CD1c-positive myeloid dendritic cell (primary cell): Measurements from ENCODE around the gene LRP8.

Source experiments
- DNase-seq: peaks from one replicate; pipeline ENCODE4 v3.0.0-alpha.2; 2016; ENCODE audit errors: extremely low spot score

The LRP8 gene

DNA sequence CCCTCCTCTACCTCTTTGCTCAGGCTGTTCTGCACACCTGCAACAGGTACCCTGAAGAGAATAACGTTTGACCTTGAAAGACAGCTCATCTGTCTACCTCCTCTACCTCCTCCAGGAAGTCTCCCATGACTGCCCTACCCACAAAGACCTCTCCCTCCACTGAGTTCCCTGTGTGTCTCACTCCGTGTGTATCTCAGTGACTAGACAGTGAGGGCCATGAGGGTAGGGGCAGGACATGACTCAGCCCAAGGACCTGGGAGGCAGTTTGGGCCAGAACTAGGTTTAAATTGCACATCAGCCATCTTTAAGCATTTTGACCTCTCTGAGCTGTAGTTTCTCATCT, 32.0 kb upstream of the LRP8 start:
- no peak for DNase-seq

DNA sequence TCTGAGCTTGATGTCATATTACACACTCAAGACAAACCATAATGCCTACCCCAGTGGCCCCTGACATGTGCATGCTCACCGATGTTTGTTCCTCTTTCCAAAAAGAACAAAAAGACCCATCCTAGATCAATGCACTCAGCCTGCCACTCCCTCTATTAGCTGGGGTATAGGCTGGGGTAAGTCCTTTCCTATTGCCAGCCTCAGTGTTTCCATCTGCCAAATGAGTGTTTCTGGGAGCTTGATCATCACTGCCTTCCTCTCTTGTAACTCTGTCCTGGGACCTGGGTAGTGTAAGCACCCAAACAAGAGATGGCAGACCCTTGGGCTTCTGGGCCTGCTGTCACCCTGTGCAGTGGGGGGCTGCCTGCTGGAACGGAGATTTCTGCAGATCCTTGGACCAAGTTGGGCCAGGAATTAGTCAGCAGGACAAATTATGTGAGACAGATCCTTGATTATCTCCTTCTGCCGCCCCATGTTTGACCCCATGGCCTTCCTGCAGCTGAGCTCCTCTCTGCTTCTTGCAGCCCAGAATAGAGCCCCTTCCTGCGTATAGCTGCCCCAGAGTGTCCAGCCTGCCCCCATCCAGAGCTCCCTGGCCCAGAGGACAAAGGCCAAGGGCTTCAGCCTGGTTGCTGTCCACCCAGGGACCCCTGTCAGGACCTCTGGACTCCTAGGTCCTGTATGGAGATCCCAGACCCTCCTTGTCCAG, 31.5 kb upstream of the LRP8 start:
- no peak for DNase-seq

DNA sequence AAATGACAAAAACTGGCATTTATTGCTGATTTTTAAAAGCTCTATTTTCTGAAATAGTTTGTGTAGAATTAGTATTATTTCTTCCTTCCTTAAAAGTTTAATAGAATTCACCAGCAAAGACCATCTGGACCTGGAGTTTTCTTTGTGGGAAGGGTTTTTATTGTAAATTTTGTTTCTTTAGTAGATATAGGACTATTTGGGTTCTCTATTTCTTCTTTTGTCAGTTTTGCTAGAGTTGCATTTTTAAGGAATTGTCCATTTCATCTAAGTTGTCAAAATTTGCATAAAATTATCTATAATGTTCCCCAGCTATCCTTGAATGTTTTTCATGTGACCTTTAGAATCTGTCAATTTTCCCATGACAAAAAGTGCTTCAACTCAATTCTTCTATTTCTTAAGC, 28.8 kb upstream of the LRP8 start:
- no peak for DNase-seq

DNA sequence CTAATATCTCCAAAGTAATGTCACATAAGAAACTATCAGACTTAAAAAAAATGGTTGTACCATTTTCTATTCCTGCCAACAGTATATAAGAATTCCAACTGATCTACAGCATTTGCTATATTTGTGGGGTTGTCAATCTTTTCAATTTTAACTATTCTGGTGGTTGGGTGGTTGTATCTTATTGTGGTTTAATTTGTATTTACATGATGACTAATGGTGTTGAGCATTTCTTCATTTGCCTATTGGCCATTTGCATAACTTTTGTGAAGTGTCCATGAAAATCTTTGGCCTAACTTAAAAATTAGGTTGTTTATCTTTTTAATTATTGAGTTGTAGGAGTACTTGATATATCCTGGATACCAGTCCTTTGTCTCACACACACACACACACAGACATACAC, 26.2 kb upstream of the LRP8 start:
- no peak for DNase-seq

DNA sequence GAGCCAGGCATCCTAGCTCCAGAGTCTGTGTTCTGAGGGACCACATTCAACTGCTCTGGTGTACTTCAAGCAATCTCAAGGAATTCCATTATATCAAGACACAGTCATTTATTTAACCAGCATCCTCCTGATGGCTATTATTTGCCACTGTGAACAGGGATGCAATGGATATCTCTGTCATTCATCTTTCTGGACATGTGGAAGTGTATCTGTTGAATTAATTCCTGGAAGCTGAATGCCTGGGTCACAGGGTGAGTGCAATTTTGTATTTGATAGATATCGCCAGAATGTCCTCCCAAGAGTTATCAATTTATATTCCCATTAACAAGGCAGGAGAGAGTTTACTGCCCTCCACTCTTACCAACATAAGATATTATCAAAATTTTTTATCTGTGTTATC, 24.7 kb upstream of the LRP8 start:
- no peak for DNase-seq

DNA sequence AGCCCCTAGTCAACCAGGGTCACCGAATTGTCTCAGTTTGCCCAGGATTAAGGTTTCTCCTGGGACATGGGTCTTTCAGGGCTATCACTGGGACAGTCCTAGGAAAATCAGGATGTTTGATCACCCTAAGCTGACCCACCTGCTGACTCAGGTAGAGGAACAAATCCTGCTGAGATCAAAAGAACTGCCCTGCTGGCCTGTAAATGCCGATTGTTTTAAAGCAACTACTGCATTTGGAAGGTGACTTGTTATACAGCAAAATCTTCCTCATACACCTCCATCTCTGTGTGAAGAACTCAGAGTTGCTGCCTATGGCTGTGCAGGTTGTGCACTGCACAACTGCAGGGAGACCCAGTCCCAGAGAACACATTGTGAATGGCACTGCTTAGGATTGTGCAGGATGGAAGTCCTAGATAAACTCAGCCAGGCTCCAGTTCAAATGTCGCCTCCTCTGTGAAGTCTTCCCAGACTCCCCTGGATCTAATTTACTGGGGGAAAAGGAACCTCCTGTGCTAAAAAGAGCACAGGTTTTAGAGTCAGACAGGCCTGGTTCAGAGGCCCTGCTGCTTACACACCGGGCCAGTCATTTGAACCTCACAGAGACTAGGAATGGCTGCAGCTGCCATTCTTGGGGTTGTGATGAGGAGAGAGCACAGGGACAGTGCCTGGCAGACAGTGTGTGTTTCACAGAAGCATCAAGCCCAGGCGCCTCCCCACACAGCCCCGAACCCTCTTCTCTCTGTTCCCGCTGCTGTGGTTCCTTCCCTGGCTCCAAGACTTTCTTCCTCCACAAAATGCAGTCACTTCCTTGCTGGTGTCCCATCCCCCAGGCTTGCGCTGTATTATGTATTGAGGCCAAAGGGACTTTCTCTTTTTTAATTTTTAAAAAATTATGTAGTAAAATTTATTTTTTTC, 23.2 kb upstream of the LRP8 start:
- no peak for DNase-seq

DNA sequence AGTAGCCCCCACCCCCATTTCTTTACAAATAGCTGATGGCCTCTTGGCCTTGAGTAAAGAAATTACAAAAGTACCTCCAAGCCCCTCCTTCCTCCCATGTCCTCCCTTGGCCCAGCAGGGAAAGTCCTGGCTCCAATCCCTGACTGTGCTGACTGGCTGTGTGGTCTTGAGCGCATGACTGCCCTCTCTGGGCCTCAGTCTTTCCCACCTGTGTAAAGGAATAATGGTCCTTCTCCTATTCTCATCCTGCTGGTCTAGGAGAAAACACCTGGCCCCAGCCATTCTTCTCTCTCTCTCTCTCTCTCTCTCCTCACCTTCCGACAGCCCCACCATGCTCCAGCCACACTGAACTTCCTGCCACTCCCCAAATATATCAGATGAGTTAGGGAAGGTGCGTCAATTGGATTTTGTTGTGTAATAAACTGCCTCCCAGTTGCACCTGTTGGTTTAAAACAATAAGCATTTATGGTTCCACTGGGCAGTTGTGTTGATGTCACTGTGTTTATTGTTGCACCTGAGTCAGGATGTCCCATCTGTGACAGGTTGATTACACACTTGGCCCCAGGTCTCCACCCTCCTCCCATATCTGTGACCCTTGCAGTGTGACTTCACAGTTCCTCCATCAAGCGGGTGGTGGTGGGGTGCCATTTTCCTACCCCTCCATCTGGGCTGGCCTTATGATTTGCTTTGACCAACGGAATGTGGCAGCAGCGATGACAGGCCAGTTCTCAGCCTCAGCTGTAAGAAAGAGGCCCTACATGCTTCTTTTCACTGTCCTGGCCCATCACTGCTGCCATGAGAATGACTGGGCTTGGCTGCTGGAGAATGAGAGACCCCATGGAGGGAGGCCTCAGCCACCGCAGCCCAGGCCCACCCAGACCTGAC, 22.3 kb upstream of the LRP8 start:
- DNase-seq, result no peak

DNA sequence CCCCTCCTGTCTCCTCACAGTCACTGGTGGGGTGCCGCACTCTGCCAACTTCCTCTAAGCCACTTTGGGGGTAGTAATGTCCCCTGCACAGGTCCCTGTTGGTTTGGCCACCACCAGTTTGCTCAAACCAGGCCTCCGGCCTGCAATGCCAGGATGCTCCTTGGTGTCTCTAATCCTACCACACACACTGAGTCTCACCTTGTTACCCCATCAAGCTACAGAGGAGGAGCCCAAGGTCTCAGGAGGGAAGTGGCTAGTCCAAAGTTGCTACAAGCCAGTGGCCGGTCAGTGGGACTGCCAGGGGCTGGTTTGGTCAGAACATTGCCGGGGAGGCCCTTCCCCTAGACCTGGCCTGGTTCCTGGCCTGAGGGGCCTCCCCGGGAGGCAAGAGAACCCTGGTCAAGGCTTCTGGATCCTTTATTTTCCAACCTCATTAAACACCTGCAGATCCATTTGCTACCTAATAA, 21.5 kb upstream of the LRP8 start:
- no peak for DNase-seq

DNA sequence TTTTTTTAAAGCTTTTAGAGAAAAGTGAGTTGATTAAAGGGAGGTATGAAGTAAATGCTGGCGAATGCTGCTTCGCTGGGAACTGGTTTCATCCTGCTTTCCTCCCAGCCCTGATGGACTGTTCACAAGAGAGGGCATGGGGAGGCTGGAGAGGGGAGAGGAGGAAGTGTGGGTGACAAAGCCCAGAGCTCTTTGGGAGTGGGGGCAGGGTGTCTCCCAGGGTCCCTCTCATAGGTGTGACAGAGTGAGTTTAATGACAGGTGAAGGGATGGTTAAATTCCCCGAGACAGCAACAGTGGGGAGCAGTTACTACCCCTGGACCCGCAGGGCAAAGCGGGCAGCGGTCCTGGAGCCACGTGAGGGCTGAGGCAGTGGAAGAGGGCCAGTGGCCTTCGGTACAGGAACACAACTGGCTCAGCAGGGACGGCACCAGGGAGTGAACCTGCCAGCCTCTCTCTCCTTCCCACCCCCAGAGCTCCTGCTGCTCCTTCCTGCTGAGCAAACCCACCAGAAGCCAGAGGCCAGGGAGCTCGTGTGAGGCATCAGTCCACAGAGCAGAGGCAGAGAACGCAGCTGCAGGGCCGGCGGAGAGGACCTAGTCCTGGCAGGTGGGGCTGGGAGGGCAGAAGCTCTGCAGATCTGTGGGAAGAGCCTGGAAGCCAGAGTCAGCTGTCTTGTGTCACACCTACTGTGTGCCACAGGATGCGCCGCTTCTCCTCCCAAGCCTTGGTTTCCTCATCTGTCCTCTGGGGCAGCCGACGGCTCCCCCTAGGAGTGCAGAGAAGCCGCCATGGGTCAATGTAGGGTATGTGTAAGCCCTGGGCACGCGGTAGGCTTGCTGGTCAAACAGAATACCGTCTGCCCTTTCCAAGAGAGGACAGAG, 20.9 kb upstream of the LRP8 start:
- no peak for DNase-seq

DNA sequence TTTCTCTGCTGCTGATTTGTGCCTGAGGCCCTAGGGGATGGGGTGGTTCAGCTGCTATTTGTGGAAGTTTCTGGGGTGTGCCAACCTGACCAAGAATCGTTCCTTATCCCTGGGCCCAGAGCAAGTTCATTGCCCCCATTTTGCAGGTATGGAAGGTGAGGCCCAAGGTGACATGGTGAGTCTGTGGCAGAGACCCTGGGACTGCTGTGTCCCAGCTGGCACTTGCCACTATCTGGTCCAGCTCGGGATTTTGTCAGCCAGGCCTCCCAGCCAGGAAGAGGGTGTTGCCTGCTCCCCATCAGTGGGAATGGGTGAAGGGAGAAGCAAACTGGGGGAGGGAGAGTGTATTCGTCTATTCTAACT, 18.9 kb upstream of the LRP8 start:
- no peak for DNase-seq

DNA sequence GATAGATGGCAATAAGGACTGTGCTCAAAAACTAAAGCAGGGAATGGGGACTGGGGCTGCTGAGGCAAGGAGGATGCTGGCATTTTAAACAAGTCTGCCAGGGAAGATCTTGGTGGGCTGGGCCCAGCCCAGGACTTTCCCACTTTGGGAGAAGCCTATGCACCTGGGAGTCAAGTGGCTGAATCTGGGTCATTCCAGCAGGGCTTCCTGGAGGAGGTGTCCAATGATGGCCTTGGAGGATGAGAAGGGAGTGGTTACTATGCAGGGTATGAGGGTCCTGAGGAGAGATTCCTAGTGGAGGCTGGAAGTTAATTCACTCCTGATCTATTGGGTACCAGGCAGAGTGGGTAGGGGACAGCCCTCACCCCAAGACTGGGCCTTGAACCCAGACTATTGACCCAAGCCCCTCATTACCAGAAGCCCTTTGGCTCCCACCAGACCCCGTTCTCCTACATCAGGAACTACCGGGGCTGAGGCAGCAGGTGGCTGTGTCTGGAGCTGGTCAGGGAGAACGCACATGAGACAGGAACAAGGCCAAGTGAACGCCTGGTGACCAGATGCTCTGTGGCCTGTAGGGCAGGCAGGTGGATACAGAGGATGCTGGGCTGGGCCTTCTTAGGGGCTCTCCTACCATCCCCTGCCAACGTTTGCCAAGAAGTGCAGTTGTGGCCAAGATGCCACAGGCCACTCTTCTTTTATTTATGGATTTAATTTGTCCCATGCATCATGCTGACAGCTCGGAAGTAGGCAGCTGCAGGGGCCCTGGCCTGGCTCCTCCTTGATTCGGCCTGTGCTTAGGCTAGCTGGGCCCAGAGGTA, 18.3 kb upstream of the LRP8 start:
- no peak for DNase-seq

DNA sequence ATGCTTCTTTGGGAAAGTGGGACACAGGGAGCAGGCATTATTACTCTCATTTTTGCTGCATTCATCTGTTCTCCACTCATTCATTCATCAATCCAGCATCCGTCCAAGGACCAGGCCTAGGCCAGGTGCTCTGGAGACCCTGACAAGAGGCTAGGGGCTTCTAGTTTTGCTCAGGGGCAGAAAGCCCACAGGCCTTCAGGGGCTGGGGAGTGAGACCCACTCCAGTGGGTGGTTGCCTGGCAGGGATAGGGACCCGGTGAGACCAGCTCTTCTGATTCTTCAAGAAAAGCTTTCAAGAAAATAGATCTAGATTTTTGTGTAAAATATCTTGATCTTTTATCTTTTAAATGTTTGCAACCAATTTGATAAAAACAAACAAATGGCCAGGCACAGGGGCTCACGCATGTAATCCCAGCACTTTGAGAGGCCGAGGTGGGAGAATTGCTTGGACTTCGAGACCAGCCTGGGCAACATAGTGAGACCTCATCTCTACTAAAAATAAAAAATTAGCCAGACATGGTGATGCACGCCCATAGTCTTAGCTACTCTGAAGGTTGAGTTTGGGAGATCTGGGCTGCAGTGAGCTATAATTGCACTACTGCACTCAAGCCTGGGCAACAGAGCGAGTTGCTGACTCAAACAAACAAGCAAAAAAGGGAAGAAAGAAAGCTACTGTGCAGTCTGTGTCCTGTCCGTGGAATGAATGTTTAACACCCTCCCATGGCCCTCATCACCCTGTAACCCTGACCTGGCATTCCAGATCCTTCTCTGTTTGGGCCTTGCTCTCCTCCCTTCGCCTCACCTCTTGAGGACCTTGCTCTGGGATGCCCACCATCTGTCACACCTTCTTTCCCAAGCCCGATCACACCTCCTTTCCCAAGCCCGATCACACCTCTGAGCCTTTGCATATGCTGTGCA, 17.3 kb upstream of the LRP8 start:
- no peak for DNase-seq

DNA sequence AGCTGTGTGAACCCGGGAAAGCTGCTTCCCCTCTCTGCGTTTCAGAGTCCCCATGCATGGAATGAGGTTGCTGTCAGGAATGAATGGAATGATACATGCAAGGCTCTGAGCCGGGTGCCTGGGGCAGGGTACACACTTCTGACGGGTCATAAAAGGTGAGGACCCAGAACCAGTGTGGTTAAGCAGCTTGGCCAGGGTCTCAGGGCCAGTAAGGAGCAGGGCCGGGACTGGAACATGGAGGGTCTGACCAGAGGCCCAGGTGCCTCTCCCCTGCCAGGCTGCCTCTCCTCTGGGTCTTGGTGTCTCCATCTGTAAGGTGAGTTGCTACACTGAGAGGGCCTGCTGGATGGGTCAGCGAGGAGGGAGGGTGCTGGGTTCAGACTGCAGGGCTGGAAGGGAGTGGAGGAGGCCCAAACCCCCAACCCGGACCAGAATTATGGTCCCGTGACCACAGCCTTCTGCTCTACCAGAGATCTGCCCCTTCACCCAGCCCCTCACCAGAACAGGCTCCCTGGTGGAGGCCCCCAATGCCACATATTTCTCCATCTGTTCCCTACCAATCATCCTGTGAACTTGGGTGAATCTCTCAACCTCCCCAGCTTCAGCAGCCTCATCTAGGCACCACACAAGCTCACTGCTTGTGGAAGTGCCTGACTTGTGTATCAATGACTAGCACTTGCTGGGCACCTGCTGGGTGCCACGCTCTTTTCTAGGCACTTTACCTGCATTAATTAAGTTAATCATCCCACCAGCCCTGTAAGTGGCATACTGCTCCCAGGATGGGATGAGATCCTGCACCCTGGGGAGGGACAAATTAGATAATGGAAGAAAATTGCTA, 16.2 kb upstream of the LRP8 start:
- no peak for DNase-seq

DNA sequence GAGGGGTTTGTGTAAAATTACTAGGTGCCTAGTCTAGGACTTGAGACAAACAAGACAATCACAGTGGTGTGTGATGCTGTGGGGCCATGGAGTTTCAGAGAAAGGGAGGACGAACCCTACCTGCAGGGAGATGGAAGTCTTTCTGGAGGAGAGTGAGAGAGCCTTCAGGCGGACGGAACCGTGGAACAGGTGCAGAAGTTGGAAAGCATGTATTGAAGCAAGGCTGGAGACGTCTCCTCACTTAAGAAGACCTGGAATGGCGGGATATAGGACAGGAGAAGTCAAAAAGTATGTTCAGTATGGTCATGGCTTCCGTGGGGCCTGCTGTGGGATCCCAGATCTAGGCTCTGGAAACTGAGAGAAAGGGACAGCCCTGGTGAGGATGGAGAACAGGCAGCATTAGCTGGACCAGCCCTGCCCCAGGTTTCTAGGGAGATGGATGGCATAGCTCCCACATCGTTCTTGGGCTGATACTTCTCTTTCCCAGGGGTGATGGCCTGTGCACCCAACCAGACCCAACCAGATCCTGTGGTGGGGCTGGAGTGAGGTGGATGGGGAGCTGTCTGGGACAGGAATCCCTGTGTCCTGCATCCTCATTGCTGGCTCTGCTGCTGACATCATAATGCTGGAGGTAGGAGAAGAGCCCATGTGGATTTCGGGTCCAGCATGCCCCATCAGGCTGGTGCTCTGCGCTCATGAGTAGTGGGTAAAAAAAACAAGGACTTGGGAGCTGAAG, 15.0 kb upstream of the LRP8 start:
- no peak for DNase-seq

DNA sequence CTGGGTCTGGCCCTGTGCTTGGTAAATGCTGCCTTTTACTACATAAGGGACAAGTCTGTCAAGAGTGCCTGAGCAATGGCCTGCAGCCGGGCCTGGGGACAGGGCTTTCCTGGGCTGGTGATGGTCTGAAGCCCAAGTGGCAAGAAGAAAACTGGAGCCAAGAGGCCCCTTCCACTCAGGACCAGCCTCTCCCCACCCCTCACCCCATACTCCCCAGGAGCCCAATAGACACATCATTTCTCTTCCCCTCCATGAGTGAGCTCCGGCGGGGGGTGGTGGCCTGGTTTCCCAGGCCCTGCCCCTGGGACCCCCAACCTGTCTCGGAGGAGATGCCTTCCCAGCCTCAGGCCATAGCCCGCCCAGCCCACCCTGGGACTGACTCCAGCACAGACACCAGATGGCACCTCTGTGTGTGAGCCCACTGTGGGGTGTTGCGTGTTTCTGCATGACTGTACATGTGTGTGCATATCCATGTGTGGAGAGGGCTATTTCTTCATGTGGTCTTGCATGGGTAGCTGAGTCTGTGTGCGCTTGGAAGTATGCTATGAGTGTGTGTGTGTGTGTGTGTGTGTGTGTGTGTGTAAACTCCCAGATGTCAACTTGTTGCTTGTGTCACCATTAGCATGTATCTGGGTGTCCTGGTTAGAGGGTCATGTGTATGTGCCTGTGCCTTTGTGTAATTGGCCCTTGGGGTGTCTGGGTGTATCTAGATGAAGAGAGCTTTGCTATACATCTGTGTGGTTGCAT, 14.3 kb upstream of the LRP8 start:
- no peak for DNase-seq

DNA sequence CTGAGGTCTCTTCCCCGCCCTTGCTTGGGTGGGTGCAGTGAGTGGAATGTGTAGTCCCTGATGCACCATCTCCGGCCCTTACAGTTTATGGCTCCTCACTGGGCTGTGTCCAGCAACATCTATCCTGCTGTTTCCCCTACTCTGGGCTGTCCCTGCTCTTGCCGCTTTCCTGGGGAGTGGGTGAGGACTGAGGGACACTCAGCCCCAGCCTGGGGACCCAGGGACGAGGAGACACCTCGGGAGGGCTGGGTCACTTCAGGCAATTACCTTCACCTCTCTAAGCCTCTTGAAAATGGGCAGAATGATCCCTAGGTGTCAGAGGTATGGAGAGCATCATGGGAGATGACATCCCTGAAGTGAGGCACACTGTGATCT, 13.6 kb upstream of the LRP8 start:
- no peak for DNase-seq
